HL-60 (cell line): ENCODE results near the gene PTPN3.

Experiments
- DNase-seq, 2 experiments: peaks; one replicate each; pipeline ENCODE4 v3.0.0-alpha.2; 2010 to 2020; ENCODE audit warnings: low read depth in 1 of 2, low spot score in 1 of 2
- H3K27ac ChIP-seq: fragments of 250-450 bp; sonication (Bioruptor Pico); replicated peaks from 2 replicates; pipeline ENCODE4 v1.5.1; 2020; ENCODE audit warnings: mild to moderate bottlenecking, moderate library complexity
- H3K27me3 ChIP-seq: fragments of 250-450 bp; sonication (Bioruptor Pico); 2 replicates; pipeline ENCODE4 v1.5.1; 2021; ENCODE audit warnings: mild to moderate bottlenecking, moderate library complexity; ENCODE audit not compliant: insufficient read depth, poor library complexity, severe bottlenecking
- H3K4me3 ChIP-seq: replicated peaks from 2 replicates; pipeline ENCODE4 v1.5.1; 2011; ENCODE audit warnings: mild to moderate bottlenecking, control low read depth, low read length; ENCODE audit not compliant: insufficient read depth
- CTCF ChIP-seq: IDR thresholded peaks from one replicate; pipeline ENCODE4 v1.5.1; 2011; ENCODE audit warnings: low read length, control low read depth, inconsistent platforms; ENCODE audit not compliant: insufficient read depth
- GABPA ChIP-seq: IDR thresholded peaks from 2 replicates; pipeline ENCODE4 v1.6.1; 2012; ENCODE audit warnings: low read depth
- POLR2AphosphoS5 ChIP-seq: IDR thresholded peaks from 2 replicates; pipeline ENCODE4 v1.6.1; 2012; ENCODE audit warnings: low read depth
- REST ChIP-seq: IDR thresholded peaks from 2 replicates; pipeline ENCODE4 v1.6.1; 2012; ENCODE audit warnings: low read depth; ENCODE audit not compliant: insufficient replicate concordance
- SPI1 ChIP-seq: IDR thresholded peaks from 2 replicates; pipeline ENCODE4 v1.6.1; 2012; ENCODE audit warnings: low read depth, mild to moderate bottlenecking, borderline replicate concordance

Gene PTPN3

GRCh38 chr9:109477258-109478050, 20.7 kb downstream of the PTPN3 start:
- peaks cover 11% of the 10 kb centered on the region for H3K27me3 ChIP-seq
- DNase-seq = peak in 1 of 2 experiments; percentile 23
- no peak overlapping the region for H3K4me3 ChIP-seq
- no peak for TF ChIP-seq POLR2AphosphoS5
- peak; percentile 54; the same call in 1 of the 2 replicates for TF ChIP-seq SPI1
- no peak overlapping the region for H3K27ac ChIP-seq

GRCh38 chr9:109476642-109477257, 21.4 kb downstream of the PTPN3 start:
- no peak overlapping the region for H3K27ac ChIP-seq
- TF ChIP-seq GABPA (no peak), SPI1 (no peak), CTCF (no peak), POLR2AphosphoS5 (no peak), REST (no peak)
- DNase-seq = no peak
- H3K27me3 ChIP-seq = peaks cover 11% of the 10 kb centered on the region
- no peak overlapping the region for H3K4me3 ChIP-seq

DNA sequence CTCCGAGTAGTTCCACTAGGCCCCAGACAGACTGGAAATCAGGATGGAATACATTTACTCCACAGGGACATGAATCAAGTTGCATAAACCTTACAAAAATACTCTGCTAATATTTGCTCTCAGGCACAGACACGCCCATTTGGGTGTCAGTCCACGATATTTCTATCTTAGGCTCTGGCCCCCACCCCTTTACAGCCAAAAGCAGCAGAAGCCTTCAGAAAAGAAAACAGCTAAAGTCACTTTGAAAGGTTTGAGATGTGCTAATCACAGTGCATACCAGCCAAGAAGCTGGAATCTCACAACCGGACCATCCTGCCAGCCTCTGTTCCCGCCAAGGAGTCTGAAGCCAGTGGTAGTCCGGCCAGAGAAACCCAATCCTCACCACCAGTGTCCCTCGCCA, 22.6 kb downstream of the PTPN3 start:
- TF ChIP-seq POLR2AphosphoS5 = no peak
- TF ChIP-seq REST = no peak
- TF ChIP-seq SPI1 = no peak
- no peak for TF ChIP-seq CTCF
- TF ChIP-seq GABPA = no peak
- no peak for DNase-seq
- Histone ChIP-seq H3K27me3 (peaks cover 7% of the 10 kb centered on the region), H3K4me3 (no peak overlapping the region), H3K27ac (no peak overlapping the region)

DNA sequence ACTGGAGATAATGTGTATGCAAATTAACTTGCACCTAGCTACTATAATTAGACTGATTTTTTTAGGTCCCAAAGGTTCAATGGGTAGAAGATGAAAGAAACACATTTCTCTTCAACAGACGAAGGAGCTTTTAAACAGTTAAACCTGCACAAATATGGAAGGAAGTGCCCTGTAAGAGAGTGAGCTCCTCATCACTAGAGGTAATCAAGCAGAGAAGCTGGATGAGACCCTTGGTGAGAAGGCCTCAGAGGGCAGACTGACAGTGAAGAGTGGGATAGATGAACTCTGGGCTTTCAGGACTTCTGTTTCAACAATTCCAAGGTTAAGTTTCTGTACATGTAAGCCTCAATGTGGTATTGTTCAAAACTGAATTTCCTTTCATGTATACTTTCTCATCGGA, 23.2 kb downstream of the PTPN3 start:
- H3K4me3 ChIP-seq = no peak overlapping the region

More for the DNA sequence above, 23.2 kb downstream of the PTPN3 start:
- no peak for DNase-seq
- H3K27me3 ChIP-seq = peaks cover 7% of the 10 kb centered on the region
- no peak for TF ChIP-seq CTCF
- TF ChIP-seq GABPA = no peak
- TF ChIP-seq SPI1 = no peak
- TF ChIP-seq REST = no peak
- no peak for TF ChIP-seq POLR2AphosphoS5
- H3K27ac ChIP-seq = no peak overlapping the region
